GM12878 (cell line): ENCODE measurements around the gene ANKRD65. TPM values are rescaled to one million over a fixed set of nuclear protein-coding genes. Genes with fewer than 3 reads are reported as not detected.
A peak's percentile ranks its signal among the peaks of the same experiment; 100 is the strongest.
"Not testable (repeated sequence)": the region's sequence is repeated elsewhere in the genome, so short reads cannot be mapped to it uniquely, and the experiment has no call there.

ENCODE experiments used
- ATAC-seq: fragments of 200-7000 bp; cut with Tn5 transposase; 3 replicates; pipeline ENCODE4 v1.9.1; 2020; ENCODE audit warnings: mild to moderate bottlenecking, moderate library complexity
- BruUV-seq: library from RNA; stranded (reverse); fragments of 400-500 nt; replicated peaks from 2 replicates; lab custom pipeline; 2021; lab: Mats Ljungman, UMichigan
- CTCF ChIA-PET: fragments of 300-600 bp; sonication (Branson Sonifier 250); formaldehyde crosslinking; extraction: SDS; loops from one replicate; lab custom pipeline; 2021; ENCODE audit warnings: inconsistent platforms; lab: Yijun Ruan, JAX
- POLR2A ChIA-PET: fragments of 350-600 bp; formaldehyde crosslinking; extraction: SDS; loops from one replicate; lab custom pipeline; 2021; ENCODE audit warnings: inconsistent platforms; lab: Charles Lee
- RAD21 ChIA-PET: fragments of 300-600 bp; sonication (Branson Sonifier 250); formaldehyde crosslinking; loops from one replicate; lab custom pipeline; 2023; ENCODE audit warnings: antibody characterized with exemption; ENCODE audit not compliant: unreplicated experiment; lab: Charles Lee
- SMC1A ChIA-PET: fragments of 300-600 bp; sonication (Branson Sonifier 250); formaldehyde crosslinking; loops from one replicate; lab custom pipeline; 2023; ENCODE audit not compliant: unreplicated experiment, uncharacterized antibody; lab: Charles Lee
- DNase-seq: peaks from one replicate; pipeline ENCODE4 v3.0.0-alpha.2; 2011; ENCODE audit warnings: low read depth, low spot score
- FAIRE-seq: peaks from 3 replicates; lab custom pipeline; 2011; peaks lifted over from hg19 to GRCh38; lab: Jason Lieb, UNC
- H2AFZ ChIP-seq: 2 replicates; pipeline ENCODE4 v1.6.0; 2011; ENCODE audit warnings: low read depth, low read length, control low read depth; ENCODE audit not compliant: control insufficient read depth
- H3K27ac ChIP-seq: 2 replicates; pipeline ENCODE4 v1.5.1; 2011; ENCODE audit warnings: control low read depth; ENCODE audit not compliant: control insufficient read depth, insufficient read depth
- H3K27me3 ChIP-seq, 2 experiments: replicated peaks in 1 of 2; 2 replicates each; pipeline versions ENCODE4 v1.6.0 to v1.6.1; 2011; ENCODE audit warnings: low read length in 1 of 2; ENCODE audit not compliant: control insufficient read depth in 2 of 2, insufficient read depth in 2 of 2
- H3K36me3 ChIP-seq, 2 experiments: 2 replicates each; pipeline ENCODE4 v1.5.1; 2011; ENCODE audit warnings: low read length in 1 of 2; ENCODE audit not compliant: control insufficient read depth in 2 of 2, insufficient read depth in 2 of 2
- H3K4me1 ChIP-seq: 2 replicates; pipeline ENCODE4 v1.6.1; 2011; ENCODE audit warnings: mild to moderate bottlenecking, low read length, moderate library complexity, mixed read lengths; ENCODE audit not compliant: control insufficient read depth, insufficient read depth
- H3K4me2 ChIP-seq: 2 replicates; pipeline ENCODE4 v1.6.0; 2011; ENCODE audit warnings: control low read depth; ENCODE audit not compliant: control insufficient read depth, insufficient read depth
- H3K4me3 ChIP-seq: fragments of 200-600 bp; sonication (generic); 2 replicates; pipeline ENCODE4 v1.5.1; 2016
- H3K79me2 ChIP-seq: 2 replicates; pipeline ENCODE4 v1.6.0; 2011; ENCODE audit warnings: low read length; ENCODE audit not compliant: control insufficient read depth, insufficient read depth
- H3K9ac ChIP-seq: 2 replicates; pipeline ENCODE4 v1.8.0; 2011; ENCODE audit warnings: low read length, control low read depth, mixed read lengths; ENCODE audit not compliant: control insufficient read depth, insufficient read depth
- H3K9me3 ChIP-seq: replicated peaks from 3 replicates; pipeline ENCODE4 v1.5.1; 2011; ENCODE audit warnings: mild to moderate bottlenecking, low read length; ENCODE audit not compliant: control insufficient read depth, insufficient read depth
- H4K20me1 ChIP-seq: 2 replicates; pipeline ENCODE4 v1.6.0; 2011; ENCODE audit not compliant: control insufficient read depth, insufficient read depth
- E2F8 ChIP-seq: fragments of 450-650 bp; IDR thresholded peaks from 2 replicates; pipeline ENCODE4 v1.6.1; 2018; ENCODE audit warnings: mild to moderate bottlenecking, low read depth, moderate library complexity; ENCODE audit not compliant: partially characterized antibody
- IRF3 ChIP-seq: fragments of 450-650 bp; IDR thresholded peaks from 2 replicates; pipeline ENCODE4 v1.6.1; 2014; ENCODE audit warnings: mild to moderate bottlenecking
- POLR2AphosphoS5 ChIP-seq: IDR thresholded peaks from 2 replicates; pipeline ENCODE4 v1.6.1; 2011; ENCODE audit warnings: mild to moderate bottlenecking, low read length, inconsistent platforms
- RAD21 ChIP-seq: IDR thresholded peaks from 2 replicates; pipeline ENCODE4 v1.6.1; 2011; ENCODE audit warnings: mild to moderate bottlenecking, low read depth, low read length, moderate library complexity; ENCODE audit not compliant: insufficient read depth
- ZBTB33 ChIP-seq: fragments of 450-650 bp; IDR thresholded peaks from 2 replicates; pipeline ENCODE4 v1.6.1; 2017; ENCODE audit warnings: mild to moderate bottlenecking
- WGBS: methylation state at CpG from one replicate; pipeline ENCODE4 v1.1.6; 2016; ENCODE audit warnings: low lambda C conversion rate; ENCODE audit not compliant: insufficient replicate concordance, insufficient coverage; ENCODE audit errors: missing lambda C conversion rate; 5-methylcytosine and 5-hydroxymethylcytosine counted together
- in situ Hi-C: fragments of 300-500 bp; cut with MboI; formaldehyde crosslinking; loops from 9 replicates; pipeline ENCODE4 v1.14.3; 2018; ENCODE audit warnings: mixed read lengths
- intact Hi-C: fragments of 100-400 bp; cut with micrococcal nuclease; formaldehyde crosslinking; loops from one replicate; pipeline ENCODE4 v1.14.2; 2022; ENCODE audit not compliant: unreplicated experiment
- polyA plus RNA-seq, 11 experiments: library from polyadenylated mRNA; depleted of rRNA in 4 of 11; unstranded in 6 of 11; stranded (reverse) in 5 of 11; fragments of >200 nt; fragmentation: Nextera tagmentation in 4 of 11; fragmentation: Illumina TruSeq in 1 of 11; extraction: Ambion mirVana in 4 of 11; extraction: Trizol in 1 of 11; gene quantifications; 1 replicate in 1 of 11; 2 replicates in 10 of 11; pipeline versions ENCODE4 v1.2.1 to v1.2.3, GENCODE V29; 2011 to 2016; ENCODE audit warnings: inconsistent platforms in 2 of 11, missing spikeins in 2 of 11, low read depth in 1 of 11
- total RNA-seq, 4 experiments: library from RNA; depleted of rRNA in 3 of 4; stranded (reverse); fragments of >200 nt in 3 of 4; fragmentation: Illumina TruSeq in 1 of 4; extraction: Trizol in 1 of 4; gene quantifications; 2 replicates each; pipeline versions ENCODE4 v1.2.1 to v1.2.3, GENCODE V29; 2013 to 2021

Gene ANKRD65
- total and polyA plus RNA-seq, 10 of the 15 experiments (the other 5 are each of a cell fraction or from before 2014, with no cell fraction given), result 0.05 to 2.8 (median 0.37) TPM

GRCh38 chr1:1402901-1403392, 18.1 kb downstream of the ANKRD65 start:
- ATAC-seq, intact Hi-C loops: not testable (repeated sequence)
- CTCF ChIA-PET, result interaction anchor here (1.0 to 1.7 kb wide), 7 partner anchors 11 to 101 kb away, joined by 3 to 15 read pairs (median 4); partner anchors contain the start of gene AURKAIP1

GRCh38 chr1:1402072-1402900, 18.8 kb downstream of the ANKRD65 start:
- Histone ChIP-seq H3K36me3 (peaks cover 13 to 27% of the 10 kb centered on the region in 2 experiments), H4K20me1 (no peaks in the 10 kb centered on the region; the same call in 1 of the 2 replicates), H3K4me1 (peaks cover 32% of the 10 kb centered on the region), H3K27me3 (no peaks in the 10 kb centered on the region), H3K4me3 (no peak overlapping the region), H3K79me2 (peaks cover 73% of the 10 kb centered on the region), H2AFZ (no peak overlapping the region), H3K9ac (no peak overlapping the region), H3K4me2 (peak overlapping the region; percentile 38), H3K9me3 (no peaks in the 10 kb centered on the region), H3K27ac (no peak overlapping the region)
- ChIA-PET CTCF (interaction anchor here (0.7 to 1.7 kb wide), 8 partner anchors 11 to 102 kb away, joined by 3 to 15 read pairs (median 4); partner anchors contain the start of gene AURKAIP1), POLR2A (interaction anchor here (0.7 to 1.2 kb wide), 2 partner anchors 39 to 134 kb away, joined by 3 to 4 read pairs; no protein-coding TSS in a partner anchor), RAD21 (interaction anchor here (1.0 kb wide), 1 partner anchor 35 kb away, joined by 3 read pairs; no protein-coding TSS in a partner anchor), SMC1A (no interaction called here)
- FAIRE-seq (no peak), DNase-seq (no peak), ATAC-seq (no peak)
- in situ Hi-C loops (loop anchor here (5.0 kb wide), 1 partner anchor 105 kb away; no protein-coding TSS in a partner anchor), intact Hi-C loops (no loop called here)
- 80% methylated on average over 20 of the region's 20 CpGs for WGBS
- BruUV-seq, result no TSS peak
- TF ChIP-seq IRF3, result no peak
- TF ChIP-seq RAD21, result 0 out of 2 replicates have a peak, but pooled peaks have one; percentile 17
- no peak for TF ChIP-seq E2F8
- TF ChIP-seq ZBTB33, result peak; percentile 34; the same call in 1 of the 2 replicates

More at GRCh38 chr1:1402901-1403392, 18.1 kb downstream of the ANKRD65 start:
- H4K20me1 ChIP-seq, H3K9me3 ChIP-seq, H3K4me2 ChIP-seq, H3K9ac ChIP-seq, H3K27ac ChIP-seq, SMC1A ChIA-PET, H3K27me3 ChIP-seq, BruUV-seq, H3K4me3 ChIP-seq, FAIRE-seq, DNase-seq, RAD21 ChIA-PET, H2AFZ ChIP-seq: not testable (repeated sequence)
- POLR2A ChIA-PET, result interaction anchor here (1.2 kb wide), 1 partner anchor 38 kb away, joined by 4 read pairs; no protein-coding TSS in a partner anchor
- 0 out of 2 replicates have a peak, but pooled peaks have one; percentile 31 for TF ChIP-seq POLR2AphosphoS5
- Histone ChIP-seq H3K79me2 (peaks cover 73% of the 10 kb centered on the region), H3K36me3 (peaks cover 11 to 22% of the 10 kb centered on the region in 2 experiments), H3K4me1 (peaks cover 25% of the 10 kb centered on the region)
- WGBS, result 96% methylated on average over 7 of the region's 9 CpGs
- in situ Hi-C loops, result loop anchor here (5.0 kb wide), 1 partner anchor 104 kb away; no protein-coding TSS in a partner anchor
